Measurements from ENCODE around the gene ERICH4. TPM values are rescaled to one million over a fixed set of nuclear protein-coding genes. Genes with fewer than 3 reads are reported as not detected.

The ERICH4 gene
- not detected in 2 replicates for total RNA-seq

GRCh38 chr19:41442473-41443355, at the start of gene ERICH4:
Gene ERICH4 (plus strand): TSS chr19:41443156. CDS start chr19:41443170, 14 bp downstream.

GRCh38 chr19:41397086-41398049, 45.6 kb upstream of the ERICH4 start, which contains the start of the genes BCKDHA and EXOSC5:
Gene BCKDHA (plus strand): TSS chr19:41397818. CDS start chr19:41397828, 10 bp downstream.
Gene EXOSC5 (minus strand): TSS chr19:41397359. CDS start chr19:41397328, 31 bp downstream.

GRCh38 chr19:41426952-41427646, 15.9 kb upstream of the ERICH4 start, which contains the start of gene B3GNT8:
Gene B3GNT8 (minus strand): TSS chr19:41427374. CDS start chr19:41426778, 596 bp downstream.

GRCh38 chr19:41439441-41440222, 3.3 kb upstream of the ERICH4 start, which contains the start of gene DMAC2:
Gene DMAC2 (minus strand): TSS chr19:41439912. CDS start chr19:41439899, 13 bp downstream.

Other genes starting within 250 kb of the ERICH4 start
- gene CYP2S1, start 249.9 kb upstream of the ERICH4 start, total RNA-seq = 1.8 and 5.7 TPM in 2 replicates
- 369 and 387 TPM in 2 replicates for gene AXL, start 223.9 kb upstream of the ERICH4 start, total RNA-seq
- 87.2 and 118 TPM in 2 replicates for gene HNRNPUL1, start 178.8 kb upstream of the ERICH4 start, total RNA-seq
- gene CCDC97, start 133.0 kb upstream of the ERICH4 start, total RNA-seq = 9.3 and 13.2 TPM in 2 replicates
- 12.1 and 15.7 TPM in 2 replicates for gene TGFB1, start 89.2 kb upstream of the ERICH4 start, total RNA-seq
- gene B9D2, start 79.0 kb upstream of the ERICH4 start, total RNA-seq = 2.8 and 4.2 TPM in 2 replicates
- 4.4 and 10.9 TPM in 2 replicates for gene TMEM91, start 66.6 kb upstream of the ERICH4 start, total RNA-seq
- gene EXOSC5, start 45.8 kb upstream of the ERICH4 start, total RNA-seq = 8.9 and 13.7 TPM in 2 replicates
- 43.8 and 48.1 TPM in 2 replicates for gene BCKDHA, start 45.3 kb upstream of the ERICH4 start, total RNA-seq
- 3.5 and 4.5 TPM in 2 replicates for gene B3GNT8, start 15.8 kb upstream of the ERICH4 start, total RNA-seq
- gene DMAC2, start 3.2 kb upstream of the ERICH4 start, total RNA-seq = 44.0 and 46.1 TPM in 2 replicates
- gene CEACAM21, start 133.0 kb downstream of the ERICH4 start, total RNA-seq = not detected in 2 replicates
- gene CEACAM4, start 183.9 kb downstream of the ERICH4 start, total RNA-seq = not detected in 2 replicates
- gene CEACAM7, start 245.1 kb downstream of the ERICH4 start, total RNA-seq = not detected in 2 replicates